Measurements from ENCODE around the gene TSPOAP1.
"Not testable (repeated sequence)": the region's sequence is repeated elsewhere in the genome, so short reads cannot be mapped to it uniquely, and the experiment has no call there.

Gene TSPOAP1

DNA sequence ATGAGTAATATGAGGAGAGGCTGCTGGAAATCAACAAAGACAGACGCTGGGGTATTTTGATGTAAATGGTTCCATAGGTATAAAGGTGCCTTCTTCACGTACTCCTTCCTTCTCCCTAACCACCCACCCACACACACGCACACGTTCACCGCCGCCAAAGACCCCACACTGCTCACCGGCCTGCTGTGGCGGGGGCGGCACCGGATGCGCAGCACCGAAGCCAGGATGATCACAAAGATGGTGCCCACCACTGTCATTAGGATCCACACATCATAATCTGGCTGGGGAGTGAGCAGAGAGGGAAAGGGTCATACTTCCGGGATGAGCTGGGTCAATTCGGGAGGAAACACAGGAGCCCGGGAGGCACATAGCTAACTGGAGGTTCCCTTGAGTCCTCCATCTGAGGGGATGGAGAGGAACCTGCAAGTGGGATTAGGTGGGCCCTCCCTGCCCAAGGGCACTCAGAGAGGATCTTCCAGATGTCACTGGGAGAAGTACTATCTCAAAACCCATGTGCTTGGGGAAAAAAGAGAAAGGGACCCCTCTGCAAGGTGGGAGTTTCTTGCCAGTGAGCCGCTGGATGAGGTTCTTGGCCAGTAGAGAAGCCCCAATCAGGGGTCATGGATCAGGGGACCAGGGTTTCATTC lies 33.9 kb upstream of the TSPOAP1 start:
- no peak for DNase-seq

DNA sequence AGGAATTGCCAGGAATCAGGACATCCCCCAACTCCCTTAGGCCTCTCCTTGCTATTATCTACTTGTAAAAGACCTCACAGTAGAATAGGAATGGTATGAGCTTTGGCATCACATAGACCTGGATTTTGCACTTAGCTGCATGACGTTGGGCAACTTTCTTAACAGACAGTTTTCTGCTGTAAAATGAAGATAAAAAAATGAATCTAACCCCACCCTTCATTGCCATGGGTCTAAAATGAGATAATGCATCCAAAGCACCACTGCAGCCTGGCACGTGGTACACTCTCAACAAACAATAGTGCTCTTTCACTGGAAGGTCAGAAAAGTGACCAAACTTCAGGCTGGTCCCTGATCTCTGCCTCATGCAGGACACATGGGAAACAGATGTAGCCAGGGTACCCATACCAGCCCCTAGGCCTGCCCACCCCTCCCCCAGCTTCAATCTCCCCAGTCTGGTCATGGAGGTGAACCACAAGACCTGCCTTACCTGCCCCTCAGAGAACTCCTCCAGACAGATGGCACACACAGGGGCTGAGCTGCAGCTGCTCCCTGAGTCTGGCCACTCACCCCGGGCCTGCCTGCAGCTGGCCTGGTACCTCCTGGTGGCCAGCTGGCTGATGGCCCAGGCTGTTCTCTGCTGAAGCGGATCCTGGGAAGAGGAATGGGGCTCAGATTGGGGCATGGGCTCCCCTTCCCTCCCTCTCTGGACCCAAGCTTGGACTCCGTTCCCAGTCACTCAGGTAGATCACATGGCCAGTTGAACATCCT lies 31.9 kb upstream of the TSPOAP1 start:
- DNase-seq, result no peak

DNA sequence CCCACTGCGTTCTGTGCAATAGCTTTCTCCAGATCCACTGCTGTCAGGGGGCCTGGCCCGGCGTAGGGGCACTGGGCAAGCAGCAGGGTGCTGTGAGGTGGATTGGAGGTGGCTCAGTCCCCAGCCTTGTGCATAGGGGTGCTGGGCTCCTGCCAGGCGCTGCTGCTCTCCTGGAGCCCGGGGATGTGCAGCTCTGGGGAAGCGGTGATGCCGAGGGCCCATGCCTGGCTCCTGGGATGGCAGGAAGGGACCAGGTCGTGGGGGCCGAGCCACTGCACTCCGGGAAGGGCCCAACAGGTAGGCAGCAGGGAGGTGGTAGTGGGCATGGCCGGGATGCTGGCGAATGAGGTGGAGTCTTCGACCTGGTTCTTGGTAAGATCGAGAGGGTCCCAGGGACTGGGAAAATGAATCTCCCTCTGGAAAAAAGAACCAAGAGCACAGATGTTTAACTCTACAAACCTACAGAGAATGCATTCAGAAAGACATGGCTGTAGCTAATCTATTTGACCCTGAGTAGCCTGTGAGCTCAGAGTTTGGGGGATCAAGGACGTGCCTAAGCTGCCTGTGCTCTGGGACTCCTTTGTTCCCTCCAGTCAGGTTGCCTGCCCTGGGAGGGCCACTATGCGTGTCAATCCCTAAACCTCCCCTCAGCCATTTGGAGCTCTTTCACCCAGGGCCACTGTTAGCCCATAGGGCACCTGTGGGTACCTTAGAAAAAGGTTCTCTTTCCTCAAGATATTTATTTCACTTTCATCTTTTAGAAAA lies 30.0 kb upstream of the TSPOAP1 start:
- DNase-seq, result no peak

DNA sequence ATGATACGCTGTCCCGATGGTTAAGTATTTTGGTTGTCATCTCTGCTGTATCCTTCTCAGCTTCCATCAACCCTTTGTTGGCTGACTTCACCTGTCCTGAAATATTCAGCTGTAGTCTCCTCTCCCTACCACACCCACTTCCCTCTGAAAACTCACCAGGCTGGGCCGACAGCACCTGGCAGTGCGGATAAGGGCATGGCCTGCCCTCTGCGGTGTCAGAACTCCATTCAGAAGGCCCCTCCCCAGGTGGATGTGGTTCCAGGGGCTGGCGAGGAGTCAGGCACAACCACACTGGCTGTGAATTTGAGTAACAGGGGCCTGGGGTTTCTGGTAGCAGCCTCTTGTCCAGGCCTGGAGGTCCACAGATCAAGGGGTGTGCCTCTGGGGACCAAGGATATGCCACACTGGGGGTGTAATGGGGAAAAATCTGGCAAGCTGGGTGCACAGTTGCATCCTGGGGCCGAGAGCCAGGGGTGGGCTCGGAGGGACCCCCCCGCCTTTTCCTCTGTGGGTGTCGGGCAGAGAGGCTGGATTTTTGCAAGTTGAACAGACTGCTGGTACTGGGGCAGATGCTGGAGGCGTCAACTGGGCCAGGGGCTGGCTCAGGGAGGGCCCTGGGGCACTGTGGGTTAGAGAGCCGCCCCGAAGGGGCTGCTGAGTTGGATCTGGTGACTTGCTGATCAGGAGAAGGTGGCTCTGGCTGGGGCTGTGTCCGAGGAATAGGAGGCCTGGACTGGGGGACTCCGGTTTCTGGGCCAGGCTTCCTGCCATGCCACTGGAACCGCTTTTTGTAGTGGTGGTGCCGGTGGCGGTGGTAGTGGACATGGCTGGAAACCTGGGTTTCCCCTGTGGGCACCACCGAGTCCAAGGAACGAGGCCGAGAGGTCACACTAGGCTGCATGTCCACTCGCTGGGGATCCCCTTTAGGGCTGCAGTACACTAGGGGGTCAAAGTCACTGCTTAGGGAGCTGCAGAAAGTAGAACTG lies 29.0 kb upstream of the TSPOAP1 start:
- no peak for DNase-seq

DNA sequence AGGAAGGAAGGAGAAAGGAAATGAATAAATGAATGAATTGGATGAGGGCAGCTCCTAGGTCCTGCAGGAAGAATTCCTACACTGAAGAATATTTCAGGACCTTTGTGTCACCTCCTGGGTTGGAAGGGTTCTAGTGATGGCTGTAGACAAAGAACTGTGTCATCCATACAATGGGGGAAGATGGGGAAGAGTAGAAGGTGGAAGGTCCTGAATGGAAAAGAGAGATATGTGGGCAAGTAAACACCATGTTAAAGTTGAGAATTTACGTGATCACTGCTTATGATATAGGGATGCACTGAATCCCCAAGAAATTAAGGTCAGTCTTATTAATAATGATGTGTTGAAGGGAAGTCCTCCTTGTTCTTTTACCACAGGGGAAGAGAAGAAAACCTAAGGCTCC lies 27.6 kb upstream of the TSPOAP1 start:
- no peak for DNase-seq

DNA sequence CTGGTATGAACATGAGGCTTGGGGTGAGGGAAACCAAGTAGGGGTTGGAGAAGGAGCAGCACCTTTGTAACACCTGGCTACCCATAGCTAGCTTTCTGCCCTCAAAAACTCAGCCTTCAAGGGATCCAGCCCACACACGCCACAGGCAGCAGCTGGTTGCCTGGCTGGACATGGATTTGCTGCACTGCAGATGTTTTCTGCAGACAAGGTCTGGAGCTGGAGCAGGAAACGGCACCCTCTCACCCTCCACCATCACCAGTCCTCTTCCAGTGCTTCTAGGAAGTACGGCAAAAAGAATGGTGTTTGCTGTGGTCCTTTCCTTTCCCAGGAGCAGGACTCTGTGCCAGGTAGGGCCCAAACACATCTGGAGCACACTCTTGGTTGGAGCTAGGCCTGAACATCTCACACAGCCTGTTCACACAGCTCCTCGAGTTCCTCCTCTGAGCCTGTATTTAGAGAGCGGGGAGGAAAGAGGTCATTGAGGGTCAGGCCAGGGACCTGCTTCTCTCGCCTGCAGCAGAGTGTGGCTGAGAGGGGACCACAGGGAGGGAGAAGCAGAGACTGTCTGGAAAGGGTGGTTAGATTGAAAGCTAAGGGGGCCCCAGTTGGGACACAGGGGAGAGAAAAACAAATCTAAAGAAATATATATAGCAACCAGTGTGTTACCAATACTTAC lies 26.1 kb upstream of the TSPOAP1 start:
- no peak for DNase-seq

- DNase-seq, result no peak
Observed at GRCh38 chr17:58353389-58353825, 24.8 kb upstream of the TSPOAP1 start.

- DNase-seq, result no peak
Observed at GRCh38 chr17:58352596-58353388, 24.2 kb upstream of the TSPOAP1 start.

GRCh38 chr17:58351831-58352595 lies 23.4 kb upstream of the TSPOAP1 start, which contains the start of gene SUPT4H1:
Gene SUPT4H1, minus strand, starts transcription at chr17:58352201. Its CDS starts 66 bp downstream, at chr17:58352135.
- DNase-seq, result peak; percentile 96

DNA sequence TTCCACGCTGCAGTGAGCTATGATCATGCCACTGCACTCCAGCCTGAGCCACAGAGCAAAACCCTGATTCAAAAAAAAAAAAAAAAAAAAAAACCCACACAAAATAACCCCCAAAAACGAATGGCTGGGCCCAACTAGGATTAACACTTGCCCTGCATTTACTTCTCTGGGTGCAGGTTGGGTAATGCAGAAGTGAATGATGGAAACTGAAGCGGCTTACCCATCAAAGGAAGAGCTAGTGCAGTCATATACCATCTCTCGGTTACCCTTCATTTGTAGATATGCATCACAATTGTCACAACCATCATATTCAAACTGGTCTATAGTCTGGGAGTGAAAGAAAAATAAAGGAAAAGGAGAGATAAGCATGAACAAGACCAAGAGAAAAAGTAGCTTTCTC lies 22.6 kb upstream of the TSPOAP1 start:
- DNase-seq, result no peak

GRCh38 chr17:58348038-58348437 lies 19.4 kb upstream of the TSPOAP1 start:
- DNase-seq, result no peak

GRCh38 chr17:58345500-58345899 lies 16.9 kb upstream of the TSPOAP1 start:
- DNase-seq, result no peak

DNA sequence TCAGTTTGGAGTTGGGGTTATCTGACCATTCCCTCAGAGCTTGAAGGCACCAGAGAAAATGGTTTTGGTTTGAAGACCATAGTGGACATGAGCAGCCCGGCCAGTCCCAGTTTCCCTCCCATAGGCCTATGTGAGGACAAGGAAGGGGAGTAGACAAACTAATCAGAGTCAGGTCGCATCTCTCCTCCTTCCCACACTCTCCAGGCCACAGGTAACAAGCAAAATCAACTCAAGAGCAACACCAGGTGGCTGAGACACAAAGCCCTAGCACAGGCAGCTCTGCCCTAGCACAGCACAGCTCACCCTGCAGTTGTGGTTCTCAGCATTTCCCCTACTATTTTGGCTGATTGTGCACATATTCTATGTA lies 16.2 kb upstream of the TSPOAP1 start:
- DNase-seq, result no peak

DNA sequence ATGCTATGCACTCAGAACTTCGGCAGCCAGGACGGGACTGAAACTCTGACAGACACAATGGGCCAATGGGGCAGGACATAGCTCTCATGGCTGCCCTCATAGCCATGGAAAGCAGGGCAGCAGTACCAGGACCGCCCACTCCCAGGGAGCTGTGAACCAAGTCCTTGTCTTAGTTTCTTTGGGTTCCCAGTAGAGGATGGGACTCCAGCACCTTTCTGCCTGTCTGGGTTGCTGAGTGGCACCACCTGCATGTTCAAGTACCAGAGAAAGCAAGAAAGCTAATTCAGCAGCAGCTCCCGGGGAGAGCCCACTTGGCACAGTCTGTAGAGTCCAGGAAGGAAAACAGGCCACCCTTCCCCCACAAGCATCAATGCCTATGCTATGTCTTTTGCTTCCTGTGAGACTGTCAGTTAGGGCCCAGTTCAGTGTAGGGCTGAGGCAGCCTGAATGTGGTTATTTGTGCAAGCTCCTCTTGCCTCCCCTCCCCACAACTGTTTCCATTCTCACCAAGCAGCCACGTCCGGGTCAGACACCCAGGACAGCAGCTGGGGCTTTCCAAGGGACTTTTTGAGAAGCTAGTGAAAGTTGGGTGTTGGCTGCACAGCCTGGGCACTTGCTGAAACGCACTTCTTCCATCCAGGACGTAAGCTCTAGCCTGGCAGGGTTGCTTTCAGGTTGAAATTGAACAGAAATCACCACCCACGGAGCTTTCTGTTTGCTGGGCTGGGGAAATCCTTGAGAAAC lies 15.6 kb upstream of the TSPOAP1 start:
- DNase-seq, result no peak

DNA sequence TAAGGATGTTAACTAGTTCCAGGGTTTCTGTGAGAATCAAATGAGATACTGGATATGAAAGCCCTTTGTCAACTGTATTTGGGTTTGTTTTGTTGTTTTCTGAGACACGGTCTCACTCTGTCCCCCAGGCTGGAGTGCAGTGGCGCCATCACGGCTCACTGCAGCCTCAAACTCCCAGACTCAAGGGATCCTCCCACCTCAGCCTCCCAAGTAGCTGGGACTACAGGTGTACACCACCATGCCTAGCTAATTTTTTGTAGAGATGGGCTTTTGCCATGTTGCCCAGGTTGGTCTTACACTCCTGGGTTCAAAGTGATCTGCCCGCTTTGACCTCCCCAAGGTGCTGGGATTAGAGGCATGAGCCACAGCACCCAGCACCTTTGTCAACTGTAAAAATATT lies 14.5 kb upstream of the TSPOAP1 start:
- DNase-seq, result no peak

DNA sequence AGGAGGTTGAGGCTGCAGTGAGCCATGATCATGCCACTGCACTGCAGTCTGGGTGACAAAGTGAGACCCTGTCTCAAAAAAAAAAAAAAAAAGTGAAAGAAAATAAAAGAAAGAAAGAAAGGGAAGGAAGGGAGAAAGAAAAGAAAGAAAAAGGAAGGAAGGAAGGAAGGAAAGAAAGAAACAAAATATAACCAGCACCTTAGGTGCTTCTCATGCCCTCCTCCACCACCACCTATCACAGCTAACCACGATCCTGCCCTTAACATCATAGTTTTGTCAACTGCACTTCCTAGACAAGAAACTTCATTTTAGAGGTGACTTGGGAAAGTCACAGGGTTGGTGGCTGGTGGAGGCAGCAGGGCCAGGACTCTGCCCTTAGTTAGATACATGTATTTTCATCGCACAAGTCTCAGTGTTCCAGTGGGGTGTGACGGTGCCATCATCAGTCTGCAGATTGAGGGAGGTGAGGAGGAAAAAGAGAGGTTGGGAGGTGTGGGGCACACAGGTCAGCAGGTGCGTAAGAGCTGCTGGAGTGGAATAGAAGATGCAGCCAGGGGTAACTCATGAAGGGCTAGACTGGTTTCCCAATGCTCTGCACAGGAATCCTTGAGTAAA lies 13.4 kb upstream of the TSPOAP1 start:
- DNase-seq, result no peak

DNA sequence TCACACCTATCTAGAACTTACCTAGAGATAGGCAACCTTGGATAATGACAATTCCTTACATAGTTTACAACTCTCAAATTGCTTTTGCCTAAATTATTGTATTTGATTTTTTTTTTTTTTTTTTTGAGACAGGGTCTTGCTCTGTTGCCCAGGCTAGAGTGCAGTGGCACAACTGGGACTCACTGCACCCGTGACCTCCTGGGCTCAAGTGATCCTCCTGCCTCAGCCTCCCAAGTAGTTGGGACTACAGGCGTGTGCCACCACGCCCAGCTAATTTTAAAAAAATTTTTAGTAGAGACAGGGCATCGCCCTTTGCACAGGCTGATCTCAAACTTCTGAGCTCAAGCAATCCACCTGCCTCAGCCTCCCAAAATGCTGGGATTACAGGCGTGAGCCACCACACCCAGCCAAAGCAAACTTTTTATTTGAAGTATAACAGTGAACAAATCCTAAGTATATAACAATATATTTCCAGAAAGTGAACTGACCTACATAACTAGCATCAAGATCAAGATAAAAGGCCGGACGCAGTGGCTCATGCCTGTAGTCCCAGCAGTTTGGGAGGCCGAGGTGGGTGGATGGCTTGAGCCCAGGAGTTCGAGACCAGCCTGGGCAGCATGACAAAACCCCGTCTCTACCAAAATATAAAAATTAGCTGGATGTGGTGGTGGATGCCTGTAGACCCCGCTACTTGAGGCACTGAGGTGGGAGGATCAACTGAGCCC lies 12.7 kb upstream of the TSPOAP1 start:
- DNase-seq, result not testable (repeated sequence)

- no peak for DNase-seq
Observed at GRCh38 chr17:58340405-58340876, 11.8 kb upstream of the TSPOAP1 start.
